Neuronal stem cell (in vitro differentiated cells): ENCODE measurements around the gene CHST11.

Experiments
- DNase-seq: peaks from one replicate; pipeline ENCODE4 v3.0.0-alpha.2; 2013; ENCODE audit warnings: low spot score
- H2AFZ ChIP-seq: one replicate; pipeline ENCODE4 v1.6.1; 2013; ENCODE audit warnings: mild to moderate bottlenecking, low read length, inconsistent platforms
- H2AK5ac ChIP-seq: 2 replicates; pipeline ENCODE4 v1.6.1; 2013; ENCODE audit warnings: low read depth, mild to moderate bottlenecking, inconsistent platforms, low read length, moderate library complexity, mixed read lengths
- H2BK120ac ChIP-seq: 2 replicates; pipeline ENCODE4 v1.6.1; 2013; ENCODE audit warnings: low read depth, mild to moderate bottlenecking, inconsistent platforms, low read length, moderate library complexity, mixed read lengths
- H2BK12ac ChIP-seq: one replicate; pipeline ENCODE4 v1.6.1; 2013; ENCODE audit warnings: low read length, inconsistent platforms
- H2BK15ac ChIP-seq: 2 replicates; pipeline ENCODE4 v1.6.1; 2013; ENCODE audit warnings: mild to moderate bottlenecking, low read length, inconsistent platforms, mixed read lengths
- H2BK5ac ChIP-seq: one replicate; pipeline ENCODE4 v1.6.1; 2013; ENCODE audit warnings: inconsistent platforms, mild to moderate bottlenecking, low read length, moderate library complexity
- H3K14ac ChIP-seq: one replicate; pipeline ENCODE4 v1.6.1; 2013; ENCODE audit warnings: low read length, inconsistent platforms
- H3K18ac ChIP-seq: 2 replicates; pipeline ENCODE4 v1.6.1; 2013; ENCODE audit warnings: low read length, inconsistent platforms
- H3K23ac ChIP-seq: 2 replicates; pipeline ENCODE4 v1.6.1; 2013; ENCODE audit warnings: low read depth, mild to moderate bottlenecking, mixed read lengths, low read length, inconsistent platforms; ENCODE audit not compliant: poor library complexity
- H3K27ac ChIP-seq: replicated peaks from 3 replicates; pipeline ENCODE4 v1.5.1; 2013; ENCODE audit warnings: low read length, inconsistent platforms
- H3K27me3 ChIP-seq, 3 experiments: 2 replicates each; pipeline ENCODE4 v1.6.1; 2013; ENCODE audit warnings: low read length in 3 of 3, mild to moderate bottlenecking in 2 of 3, inconsistent platforms in 1 of 3, low read depth in 1 of 3, mixed read lengths in 1 of 3, moderate library complexity in 1 of 3; ENCODE audit not compliant: control insufficient read depth in 3 of 3, insufficient read depth in 3 of 3
- H3K36me3 ChIP-seq, 2 donors: replicated peaks in 1 of 2; 2 replicates each; pipeline ENCODE4 v1.6.1; 2013; ENCODE audit warnings: low read length in 2 of 2; ENCODE audit not compliant: control insufficient read depth in 2 of 2, insufficient read depth in 2 of 2
- H3K4ac ChIP-seq: 2 replicates; pipeline ENCODE4 v1.6.1; 2013; ENCODE audit warnings: inconsistent platforms, mild to moderate bottlenecking, low read length, moderate library complexity
- H3K4me1 ChIP-seq, 2 donors: 1 replicate in 1 of 2; 2 replicates in 1 of 2; pipeline ENCODE4 v1.6.1; 2013; ENCODE audit warnings: low read length in 2 of 2, low read depth in 1 of 2; ENCODE audit not compliant: control insufficient read depth in 2 of 2, insufficient read depth in 1 of 2
- H3K4me2 ChIP-seq: one replicate; pipeline ENCODE4 v1.6.1; 2013; ENCODE audit warnings: mild to moderate bottlenecking, low read length, inconsistent platforms; ENCODE audit not compliant: insufficient read depth, poor library complexity, severe bottlenecking
- H3K4me3 ChIP-seq, 2 donors: 2 replicates each; pipeline ENCODE4 v1.5.1; 2013; ENCODE audit warnings: low read length in 2 of 2, mild to moderate bottlenecking in 2 of 2, inconsistent platforms in 1 of 2, moderate library complexity in 1 of 2
- H3K79me1 ChIP-seq: one replicate; pipeline ENCODE4 v1.6.1; 2013; ENCODE audit warnings: low read depth, mild to moderate bottlenecking, inconsistent platforms, low read length, moderate library complexity
- H3K9ac ChIP-seq: one replicate; pipeline ENCODE4 v1.6.1; 2013; ENCODE audit warnings: mild to moderate bottlenecking, low read depth, low read length, inconsistent platforms; ENCODE audit not compliant: poor library complexity
- H3K9me3 ChIP-seq, 2 donors: replicated peaks in 1 of 2; 2 replicates each; pipeline versions ENCODE3 to v1.6.1; 2013; ENCODE audit warnings: low read length in 2 of 2, mild to moderate bottlenecking in 2 of 2, inconsistent platforms in 1 of 2, low read depth in 1 of 2, mixed read lengths in 1 of 2, moderate library complexity in 1 of 2; ENCODE audit not compliant: control insufficient read depth in 2 of 2, insufficient read depth in 1 of 2
- H4K8ac ChIP-seq: one replicate; pipeline ENCODE4 v1.6.1; 2013; ENCODE audit warnings: low read depth, mild to moderate bottlenecking, inconsistent platforms, low read length, moderate library complexity
- H4K91ac ChIP-seq: one replicate; pipeline ENCODE4 v1.6.1; 2013; ENCODE audit warnings: low read length, low read depth, mild to moderate bottlenecking, inconsistent platforms; ENCODE audit not compliant: poor library complexity
- WGBS, 2 donors: extraction: QIAGEN DNeasy Blood & Tissue Kit; methylation state at CpG; one replicate each; pipeline ENCODE4 v1.1.7; 2013; ENCODE audit warnings: missing lambda C conversion rate in 2 of 2, mixed read lengths in 1 of 2; ENCODE audit not compliant: insufficient read length in 2 of 2, insufficient replicate concordance in 1 of 2; ENCODE audit errors: extremely low coverage in 2 of 2; 5-methylcytosine and 5-hydroxymethylcytosine counted together

CHST11 gene

GRCh38 chr12:104410786-104411185 lies 46.0 kb upstream of the CHST11 start:
- H4K8ac ChIP-seq = no peak overlapping the region
- no peak overlapping the region for H2AFZ ChIP-seq
- no peak overlapping the region for H2AK5ac ChIP-seq
- no peak for DNase-seq
- no peak overlapping the region for H3K14ac ChIP-seq
- H2BK5ac ChIP-seq = no peak overlapping the region
- peaks cover 0 to 3% of the 10 kb centered on the region in 2 donors for H3K9me3 ChIP-seq
- peaks cover 0 to 4% of the 10 kb centered on the region in 2 donors for H3K4me1 ChIP-seq
- no peak overlapping the region for H4K91ac ChIP-seq
- H3K9ac ChIP-seq = no peak overlapping the region
- no peak overlapping the region for H3K27ac ChIP-seq
- H2BK15ac ChIP-seq = no peak overlapping the region
- no peak overlapping the region for H3K23ac ChIP-seq
- no peak overlapping the region for H3K4ac ChIP-seq
- H3K79me1 ChIP-seq = no peaks in the 10 kb centered on the region
- H3K36me3 ChIP-seq = no peaks in the 10 kb centered on the region
- no peak overlapping the region for H3K4me3 ChIP-seq
- no peak overlapping the region for H3K4me2 ChIP-seq
- no peak overlapping the region for H2BK120ac ChIP-seq
- no CpG with 5 or more reads among the region's 1 CpG for WGBS, 2 donors
- no peak overlapping the region for H2BK12ac ChIP-seq
- peaks cover 0 to 3% (median 0%) of the 10 kb centered on the region in 3 experiments for H3K27me3 ChIP-seq
- no peak overlapping the region for H3K18ac ChIP-seq

GRCh38 chr12:104411826-104412641 lies 44.7 kb upstream of the CHST11 start:
- H3K18ac ChIP-seq = peak overlapping the region; percentile 6
- H3K36me3 ChIP-seq = no peaks in the 10 kb centered on the region
- H4K91ac ChIP-seq = peak overlapping the region; percentile 3
- no peak overlapping the region for H3K4me2 ChIP-seq
- H2BK5ac ChIP-seq = no peak overlapping the region
- no peaks in the 10 kb centered on the region for H3K79me1 ChIP-seq
- no peaks in the 10 kb centered on the region for H3K9me3 ChIP-seq
- no peak overlapping the region for H2BK12ac ChIP-seq
- no peak for DNase-seq
- peaks cover 0 to 8% (median 0%) of the 10 kb centered on the region in 3 experiments for H3K27me3 ChIP-seq
- H3K4ac ChIP-seq = no peak overlapping the region
- H4K8ac ChIP-seq = no peak overlapping the region
- H2AK5ac ChIP-seq = peak overlapping the region; percentile 41
- H2BK15ac ChIP-seq = no peak overlapping the region
- no peak overlapping the region for H3K27ac ChIP-seq
- no peak overlapping the region for H3K9ac ChIP-seq
- peaks cover 0 to 4% of the 10 kb centered on the region in 2 donors for H3K4me1 ChIP-seq
- no peak overlapping the region for H3K4me3 ChIP-seq
- no peak overlapping the region for H3K14ac ChIP-seq
- H3K23ac ChIP-seq = no peak overlapping the region
- no peak overlapping the region for H2AFZ ChIP-seq
- no CpG with 5 or more reads among the region's 16 CpGs for WGBS, 2 donors
- H2BK120ac ChIP-seq = no peak overlapping the region

GRCh38 chr12:104412681-104413080 lies 44.1 kb upstream of the CHST11 start:
- no peak for DNase-seq
- no peak overlapping the region for H3K14ac ChIP-seq
- no peak overlapping the region for H3K18ac ChIP-seq
- no peak overlapping the region for H3K27ac ChIP-seq
- peak overlapping the region; percentile 50 for H3K9ac ChIP-seq
- H2BK5ac ChIP-seq = no peak overlapping the region
- H2BK15ac ChIP-seq = no peak overlapping the region
- H3K27me3 ChIP-seq = peaks cover 0 to 8% (median 0%) of the 10 kb centered on the region in 3 experiments
- no peaks in the 10 kb centered on the region for H3K79me1 ChIP-seq
- no peak overlapping the region for H2BK120ac ChIP-seq
- H3K23ac ChIP-seq = no peak overlapping the region
- H3K4me2 ChIP-seq = no peak overlapping the region
- H4K8ac ChIP-seq = no peak overlapping the region
- H2AFZ ChIP-seq = no peak overlapping the region
- peaks cover 0 to 4% of the 10 kb centered on the region in 2 donors for H3K4me1 ChIP-seq
- H3K4me3 ChIP-seq = no peak overlapping the region
- no peak overlapping the region for H2BK12ac ChIP-seq
- no CpG with 5 or more reads among the region's 8 CpGs for WGBS, 2 donors
- no peaks in the 10 kb centered on the region for H3K9me3 ChIP-seq
- no peak overlapping the region for H4K91ac ChIP-seq
- no peaks in the 10 kb centered on the region for H3K36me3 ChIP-seq
- no peak overlapping the region for H2AK5ac ChIP-seq
- H3K4ac ChIP-seq = no peak overlapping the region

- DNase-seq = no peak
- H2BK15ac ChIP-seq = no peak overlapping the region
- H3K27ac ChIP-seq = no peak overlapping the region
- H2AK5ac ChIP-seq = no peak overlapping the region
- peaks cover 0 to 4% of the 10 kb centered on the region in 2 donors for H3K4me1 ChIP-seq
- no peak overlapping the region for H2BK12ac ChIP-seq
- H3K23ac ChIP-seq = peak overlapping the region; percentile 10
- no peaks in the 10 kb centered on the region for H3K9me3 ChIP-seq
- H3K4me3 ChIP-seq = no peak overlapping the region
- no peaks in the 10 kb centered on the region for H3K79me1 ChIP-seq
- H3K4me2 ChIP-seq = no peak overlapping the region
- WGBS, 2 donors = no CpG with 5 or more reads among the region's 6 CpGs
- H4K8ac ChIP-seq = no peak overlapping the region
- H3K18ac ChIP-seq = peak overlapping the region; percentile 27
- H2AFZ ChIP-seq = no peak overlapping the region
- H3K9ac ChIP-seq = no peak overlapping the region
- no peak overlapping the region for H2BK120ac ChIP-seq
- H3K36me3 ChIP-seq = no peaks in the 10 kb centered on the region
- H3K27me3 ChIP-seq = peaks cover 0 to 8% (median 0%) of the 10 kb centered on the region in 3 experiments
- H3K4ac ChIP-seq = no peak overlapping the region
- no peak overlapping the region for H4K91ac ChIP-seq
- no peak overlapping the region for H2BK5ac ChIP-seq
- H3K14ac ChIP-seq = no peak overlapping the region
These were observed 43.4 kb upstream of the CHST11 start for GRCh38 chr12:104413330-104413729.
